ENCODE results near the gene ZNF263.

Gene ZNF263

DNA sequence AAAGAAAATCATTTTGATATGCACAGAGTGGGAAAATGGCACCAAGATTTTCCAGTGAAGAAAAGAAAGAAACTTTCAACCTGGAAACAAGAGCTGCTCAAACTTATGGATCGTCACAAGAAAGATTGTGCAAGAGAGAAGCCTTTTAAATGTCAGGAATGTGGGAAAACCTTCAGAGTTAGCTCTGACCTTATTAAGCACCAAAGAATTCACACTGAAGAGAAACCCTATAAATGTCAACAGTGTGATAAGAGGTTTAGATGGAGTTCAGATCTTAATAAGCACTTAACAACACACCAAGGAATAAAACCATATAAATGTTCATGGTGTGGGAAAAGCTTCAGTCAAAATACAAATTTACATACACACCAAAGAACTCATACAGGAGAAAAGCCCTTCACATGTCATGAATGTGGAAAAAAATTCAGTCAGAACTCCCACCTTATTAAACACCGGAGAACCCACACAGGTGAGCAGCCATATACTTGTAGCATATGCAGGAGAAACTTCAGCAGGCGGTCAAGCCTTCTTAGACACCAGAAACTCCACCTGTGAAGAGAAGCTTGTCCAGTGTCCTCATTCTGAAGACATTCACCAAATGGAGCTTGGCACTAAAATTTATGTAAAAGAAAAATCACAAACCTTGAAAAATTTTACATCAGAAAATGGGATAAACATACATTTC, 34.2 kb downstream of the ZNF263 start:
- TF ChIP-seq, protein P1, sequence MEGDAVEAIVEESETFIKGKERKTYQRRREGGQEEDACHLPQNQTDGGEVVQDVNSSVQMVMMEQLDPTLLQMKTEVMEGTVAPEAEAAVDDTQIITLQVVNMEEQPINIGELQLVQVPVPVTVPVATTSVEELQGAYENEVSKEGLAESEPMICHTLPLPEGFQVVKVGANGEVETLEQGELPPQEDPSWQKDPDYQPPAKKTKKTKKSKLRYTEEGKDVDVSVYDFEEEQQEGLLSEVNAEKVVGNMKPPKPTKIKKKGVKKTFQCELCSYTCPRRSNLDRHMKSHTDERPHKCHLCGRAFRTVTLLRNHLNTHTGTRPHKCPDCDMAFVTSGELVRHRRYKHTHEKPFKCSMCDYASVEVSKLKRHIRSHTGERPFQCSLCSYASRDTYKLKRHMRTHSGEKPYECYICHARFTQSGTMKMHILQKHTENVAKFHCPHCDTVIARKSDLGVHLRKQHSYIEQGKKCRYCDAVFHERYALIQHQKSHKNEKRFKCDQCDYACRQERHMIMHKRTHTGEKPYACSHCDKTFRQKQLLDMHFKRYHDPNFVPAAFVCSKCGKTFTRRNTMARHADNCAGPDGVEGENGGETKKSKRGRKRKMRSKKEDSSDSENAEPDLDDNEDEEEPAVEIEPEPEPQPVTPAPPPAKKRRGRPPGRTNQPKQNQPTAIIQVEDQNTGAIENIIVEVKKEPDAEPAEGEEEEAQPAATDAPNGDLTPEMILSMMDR (IDR thresholded peaks at IDR 0.05): no peak

DNA sequence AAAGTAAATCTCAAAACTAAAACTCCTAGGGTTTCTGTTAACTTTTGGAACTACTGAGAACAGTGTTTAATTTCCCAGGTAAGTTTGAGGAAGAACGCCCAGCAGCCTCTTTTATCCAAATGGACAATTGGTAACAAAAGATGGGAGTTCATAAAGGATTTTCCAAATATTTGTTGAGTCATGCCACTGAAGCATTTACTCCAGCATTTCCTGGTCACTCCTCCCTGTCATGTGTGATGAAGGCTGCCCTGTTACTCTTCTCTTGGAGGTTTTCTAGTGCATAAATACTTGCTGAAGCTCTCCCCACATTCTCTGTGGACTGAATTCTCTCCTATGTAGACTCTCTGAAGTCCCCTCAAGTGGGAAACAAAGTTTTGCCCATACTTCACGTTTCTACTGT, 38.5 kb downstream of the ZNF263 start:
- TF ChIP-seq, protein P1 (IDR thresholded peaks at IDR 0.05): no peak

GRCh38 chr16:3327514-3327913, 44.2 kb downstream of the ZNF263 start:
- TF ChIP-seq, protein P1 (IDR thresholded peaks at IDR 0.05): no peak

DNA sequence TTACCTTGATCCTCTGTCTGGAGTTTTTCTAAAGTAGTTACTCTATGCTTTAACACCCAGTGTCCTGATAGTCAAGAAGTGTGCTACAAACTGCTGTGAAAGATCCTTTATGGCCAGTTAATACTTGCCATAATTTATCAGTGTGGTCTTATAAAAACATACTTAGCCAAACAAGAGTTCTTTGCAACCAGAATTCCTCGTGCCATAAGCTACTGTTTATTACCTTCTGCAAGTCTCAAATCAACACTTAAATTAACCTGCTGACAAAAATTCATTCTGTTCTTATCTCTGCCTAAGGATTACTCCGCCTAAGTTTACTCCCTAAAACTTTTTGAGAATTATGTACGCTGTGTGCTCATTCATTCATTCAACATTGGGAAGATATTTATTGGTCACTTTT, 44.8 kb downstream of the ZNF263 start:
- TF ChIP-seq, protein P1 (IDR thresholded peaks at IDR 0.05): no peak

DNA sequence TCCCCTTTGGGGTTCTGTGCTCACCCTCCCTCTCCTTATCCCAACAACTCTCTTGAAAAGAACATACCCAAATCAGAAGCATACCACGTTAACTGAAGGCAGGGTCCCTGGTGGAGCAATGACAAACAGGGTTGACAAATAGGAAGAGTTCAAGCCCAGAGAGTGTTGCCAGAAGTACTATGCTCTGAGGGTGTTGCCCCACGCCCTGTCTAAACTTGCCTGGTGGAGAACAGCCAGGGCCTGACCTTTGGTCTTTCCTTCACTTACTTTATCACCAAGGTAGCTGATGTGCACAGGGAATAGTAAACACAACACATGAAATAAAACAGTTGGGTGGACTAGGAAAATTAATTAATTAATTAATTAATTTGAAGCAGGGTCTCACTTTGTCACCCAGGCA, 45.4 kb downstream of the ZNF263 start:
- TF ChIP-seq, protein P1 (IDR thresholded peaks at IDR 0.05): no peak

Measured in LNCAP (cell line).